ENCODE results near the gene SNU13.
"Not testable (repeated sequence)": the region's sequence is repeated elsewhere in the genome, so short reads cannot be mapped to it uniquely, and the experiment has no call there.

SNU13 gene

DNA sequence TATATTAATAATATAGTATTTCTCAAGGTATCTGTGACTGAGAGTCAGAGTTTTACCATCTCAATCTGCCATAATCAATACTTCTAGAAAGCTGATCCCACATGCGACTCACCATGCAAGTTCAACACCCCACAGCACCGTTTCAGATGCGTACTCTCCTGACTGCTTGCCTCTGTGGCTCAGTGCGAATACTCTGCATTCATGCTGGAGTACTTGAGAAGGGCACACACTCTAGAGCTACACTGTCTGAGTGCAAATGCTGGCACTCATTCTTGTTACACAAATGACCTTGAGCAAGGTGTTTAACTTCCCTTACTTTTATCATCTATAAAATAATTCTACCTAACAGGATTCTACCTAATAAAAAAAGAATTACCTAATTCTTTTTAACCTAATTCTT, 12.5 kb downstream of the SNU13 start:
- no peak for DNase-seq

DNA sequence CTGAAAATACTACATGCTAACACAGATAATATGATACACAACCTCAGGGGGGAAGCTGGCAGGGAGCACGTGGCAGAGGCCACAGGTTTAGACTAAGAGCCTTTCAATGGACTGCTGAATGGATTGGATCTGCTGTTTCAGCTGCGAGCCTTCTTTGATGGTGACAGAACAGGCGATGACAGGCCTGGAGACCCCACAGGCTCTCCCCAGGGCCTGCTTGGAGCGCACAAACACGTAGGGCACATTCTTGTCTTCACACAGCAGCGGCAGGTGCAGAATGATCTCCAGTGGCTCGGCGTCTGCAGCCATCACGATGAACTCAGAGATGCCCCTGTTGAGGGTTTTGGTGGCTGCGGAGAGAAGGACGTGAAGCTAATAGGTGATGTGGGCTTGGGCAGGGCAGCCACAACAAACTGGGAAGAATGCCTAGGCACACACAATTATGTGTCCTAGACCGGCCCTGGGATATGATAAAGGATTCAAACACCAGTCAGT, 13.8 kb downstream of the SNU13 start:
- no peak for DNase-seq

DNA sequence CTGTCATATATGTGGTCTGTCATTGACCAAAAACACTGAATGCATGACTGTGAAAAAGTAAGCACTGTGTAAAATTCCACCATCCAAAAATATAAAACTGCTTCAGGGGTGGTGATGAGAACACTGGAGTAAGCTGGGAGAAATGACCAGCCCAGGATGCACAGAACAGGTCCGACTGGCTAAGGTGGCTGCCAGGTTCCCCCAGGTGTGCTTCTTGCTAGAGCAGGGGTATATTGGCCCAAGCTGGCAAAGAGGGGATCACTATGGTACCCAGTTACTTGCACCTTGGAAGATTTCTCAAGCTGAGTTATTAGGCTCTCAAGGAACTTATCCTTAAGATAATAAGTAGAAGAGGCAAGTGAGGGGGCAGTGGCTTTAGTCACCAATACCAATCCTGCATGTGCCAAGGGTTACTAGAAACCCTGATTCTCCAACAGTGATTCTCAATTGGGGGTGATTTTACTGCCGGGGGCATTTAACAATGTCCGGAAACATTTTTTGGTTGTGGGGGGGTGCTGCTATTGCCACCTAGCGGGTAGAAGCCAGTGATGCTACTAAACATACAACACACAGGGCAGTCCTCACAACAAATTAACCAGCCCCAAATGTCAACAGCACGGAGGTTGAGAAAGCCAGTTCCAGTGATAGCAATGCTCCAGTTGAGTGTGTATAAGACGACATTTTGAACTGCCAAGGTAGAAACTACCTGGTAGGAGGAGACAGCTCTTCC, 15.7 kb downstream of the SNU13 start:
- no peak for DNase-seq

DNA sequence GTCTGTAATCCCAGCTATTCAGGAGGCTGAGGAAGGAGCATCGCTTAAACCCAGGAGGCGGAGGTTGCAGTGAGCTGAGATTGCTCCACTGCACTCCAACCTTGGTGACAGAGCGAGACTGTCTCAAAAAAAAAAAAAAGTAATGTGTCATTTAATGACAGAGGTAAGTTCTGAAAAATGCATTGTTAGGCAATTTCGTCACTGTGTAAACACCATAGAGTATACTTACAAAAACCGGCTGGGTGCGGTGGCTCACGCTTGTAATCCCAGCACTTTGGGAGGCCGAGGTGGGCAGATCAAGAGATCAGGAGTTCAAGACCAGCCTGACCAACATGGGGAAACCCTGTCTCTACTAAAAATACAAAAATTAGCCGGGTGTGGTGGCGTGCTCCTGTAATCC, 16.6 kb downstream of the SNU13 start:
- DNase-seq: not testable (repeated sequence)

DNA sequence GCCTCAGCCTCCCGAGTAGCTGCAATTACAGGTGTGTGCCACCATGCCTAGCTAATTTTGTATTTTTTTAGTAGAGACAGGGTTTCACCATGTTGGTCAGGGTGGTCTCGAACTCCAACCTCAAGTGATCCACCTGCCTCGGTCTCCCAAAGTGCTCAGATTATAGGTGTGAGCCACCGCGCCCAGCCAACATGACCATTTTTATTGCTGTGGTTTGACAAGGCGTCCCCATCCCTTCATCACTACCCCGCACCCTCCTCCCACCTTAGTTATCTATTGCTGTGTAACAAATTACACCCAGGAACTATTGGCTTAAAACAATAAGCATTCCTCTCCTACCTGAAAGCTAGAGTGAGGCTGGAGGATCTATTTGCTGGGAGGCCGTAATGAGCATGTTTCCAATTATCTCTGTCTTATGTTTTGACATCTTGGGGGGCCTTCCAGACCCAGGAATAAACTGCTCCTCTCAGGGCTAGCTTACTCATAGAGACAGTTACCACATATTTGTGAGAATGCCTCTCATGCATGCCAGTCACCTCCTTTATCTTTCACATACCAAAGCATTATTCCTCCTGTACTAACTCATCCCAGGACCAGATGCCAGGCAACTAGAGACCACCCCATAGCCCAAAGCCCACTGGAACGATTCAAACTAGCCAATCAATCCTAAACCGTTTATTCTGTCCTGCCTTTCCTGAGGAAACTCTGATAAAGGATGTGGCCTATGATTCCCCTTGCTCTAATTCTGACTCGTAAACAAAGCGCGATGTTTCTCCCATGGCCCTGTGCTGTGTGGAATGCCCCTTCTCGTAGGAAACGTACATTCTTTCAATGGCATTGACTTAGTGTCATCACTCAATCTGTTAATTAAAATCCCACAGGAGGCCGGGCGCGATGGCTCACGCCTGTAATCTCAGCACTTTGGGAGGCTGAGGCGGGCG, 19.4 kb downstream of the SNU13 start:
- no peak for DNase-seq

DNA sequence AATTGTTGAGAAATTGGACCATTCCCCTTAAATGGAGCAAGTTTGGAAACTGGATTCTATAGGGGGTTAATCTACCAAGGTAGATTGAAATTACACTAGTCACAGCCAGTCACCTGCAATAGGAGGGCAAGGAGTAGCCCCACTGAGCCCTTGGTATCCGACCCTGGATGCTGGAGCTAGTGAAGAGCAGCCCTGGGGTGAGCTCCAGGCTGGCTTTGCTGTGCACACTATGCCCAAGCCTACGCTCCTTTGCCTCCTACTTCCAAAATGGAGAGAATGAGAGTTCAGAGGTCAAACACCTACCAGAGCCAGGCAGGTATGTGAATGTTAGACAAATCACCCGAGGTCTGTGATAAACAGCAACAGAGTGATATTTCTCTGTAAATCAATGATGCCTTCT, 23.7 kb downstream of the SNU13 start:
- no peak for DNase-seq

DNA sequence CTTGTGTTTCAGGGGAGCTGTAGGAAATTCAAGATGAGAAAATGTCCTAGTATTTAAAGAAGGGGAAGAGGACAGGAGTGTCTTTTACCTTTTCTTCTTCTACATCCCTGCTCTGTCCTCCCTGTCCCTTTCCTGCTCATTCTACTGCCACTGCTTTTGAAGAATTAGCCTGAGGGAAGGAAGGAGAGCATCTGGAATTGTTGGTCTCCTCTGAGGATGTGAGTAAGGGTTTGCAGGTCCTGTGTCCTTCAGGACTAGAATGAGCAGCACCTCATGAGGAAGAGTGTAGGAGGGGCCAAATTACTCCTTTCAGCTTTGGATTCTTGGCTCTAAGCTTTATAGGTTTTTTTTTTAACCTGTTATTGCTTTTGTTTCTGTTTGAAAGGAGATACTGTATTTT, 24.2 kb downstream of the SNU13 start:
- no peak for DNase-seq

DNA sequence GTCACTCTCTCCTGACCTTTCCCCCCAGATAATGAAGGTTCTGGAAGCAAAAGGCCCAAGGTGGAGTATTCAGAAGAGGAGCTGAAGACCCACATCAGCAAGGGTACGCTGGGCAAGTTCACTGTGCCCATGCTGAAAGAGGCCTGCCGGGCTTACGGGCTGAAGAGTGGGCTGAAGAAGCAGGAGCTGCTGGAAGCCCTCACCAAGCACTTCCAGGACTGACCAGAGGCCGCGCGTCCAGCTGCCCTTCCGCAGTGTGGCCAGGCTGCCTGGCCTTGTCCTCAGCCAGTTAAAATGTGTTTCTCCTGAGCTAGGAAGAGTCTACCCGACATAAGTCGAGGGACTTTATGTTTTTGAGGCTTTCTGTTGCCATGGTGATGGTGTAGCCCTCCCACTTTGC, 25.1 kb downstream of the SNU13 start:
- not testable (repeated sequence) for DNase-seq

DNA sequence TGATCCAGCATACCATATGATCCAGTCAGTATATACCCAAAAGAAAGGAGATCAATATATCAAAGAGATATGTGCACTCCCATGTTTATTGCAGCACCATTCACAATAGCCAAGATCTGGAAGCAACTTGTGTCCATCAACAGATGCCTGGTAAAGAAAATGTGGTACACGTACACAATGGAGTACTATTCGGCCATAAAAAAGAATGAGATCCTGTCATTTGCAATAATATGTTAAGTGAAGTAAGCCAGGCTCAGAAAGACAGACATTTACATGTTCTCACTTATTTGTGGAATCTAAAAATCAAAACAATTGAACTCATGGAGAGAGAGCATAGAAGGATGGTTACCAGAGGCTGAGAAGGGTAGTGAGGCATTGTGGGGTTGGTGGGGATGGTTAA, 27.0 kb downstream of the SNU13 start:
- DNase-seq: no peak

DNA sequence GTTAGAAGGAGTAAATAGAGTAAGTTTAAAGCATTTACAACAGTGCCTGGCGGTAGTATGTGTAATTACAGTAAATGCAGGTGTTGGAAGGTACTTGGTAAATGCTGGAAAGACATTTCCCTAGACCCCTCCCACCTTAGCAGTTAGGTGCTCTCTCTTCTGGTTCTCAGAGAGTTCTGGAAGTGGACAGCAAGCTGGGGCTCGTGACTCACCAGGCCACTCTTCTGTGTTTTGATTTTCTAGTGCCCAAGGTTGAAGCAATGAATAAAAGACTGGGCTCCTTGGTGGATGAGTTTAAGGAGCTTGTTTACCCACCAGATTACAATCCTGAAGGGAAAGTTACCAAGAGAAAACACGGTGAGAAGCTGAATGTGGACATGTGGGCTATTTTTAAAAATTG, 27.6 kb downstream of the SNU13 start:
- no peak for DNase-seq

DNA sequence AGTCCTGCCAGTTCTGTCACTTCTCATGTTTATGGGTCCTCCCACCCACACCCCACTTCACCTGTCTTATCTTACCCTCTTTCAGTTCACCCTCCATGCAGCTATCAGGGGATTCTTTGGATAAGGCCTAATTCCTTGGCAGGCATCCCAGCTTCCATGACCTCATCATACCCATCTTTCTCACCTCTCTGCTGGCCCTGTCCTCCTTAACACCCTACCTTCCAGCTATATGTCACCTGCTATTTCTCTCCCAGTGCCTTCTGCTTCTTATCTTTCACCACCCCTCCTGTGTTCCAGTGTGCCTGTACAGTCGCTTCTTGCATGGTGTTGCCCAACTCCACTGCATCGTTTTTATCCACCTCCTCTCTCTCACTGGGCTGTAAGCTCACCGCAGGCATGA, 28.3 kb downstream of the SNU13 start:
- DNase-seq: no peak

DNA sequence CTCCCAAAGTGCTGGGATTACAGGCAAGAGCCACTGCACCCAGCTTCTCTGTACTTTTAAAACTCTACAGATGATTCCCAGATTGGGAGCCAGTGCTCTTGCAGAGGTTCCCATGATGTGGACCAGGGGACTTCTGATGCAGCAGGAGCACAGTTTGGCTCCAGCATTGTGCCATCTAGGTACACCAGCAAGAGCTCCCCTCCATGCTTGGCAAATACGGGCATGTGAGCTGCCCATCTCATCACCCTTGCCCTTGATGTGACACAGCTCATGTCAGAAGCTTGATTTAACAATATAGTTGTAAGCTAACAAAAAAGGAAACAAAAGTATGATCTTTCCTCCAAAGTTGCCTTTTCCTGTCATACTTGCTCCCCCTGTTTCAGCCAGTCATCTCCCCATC, 28.7 kb downstream of the SNU13 start:
- DNase-seq: no peak

DNA sequence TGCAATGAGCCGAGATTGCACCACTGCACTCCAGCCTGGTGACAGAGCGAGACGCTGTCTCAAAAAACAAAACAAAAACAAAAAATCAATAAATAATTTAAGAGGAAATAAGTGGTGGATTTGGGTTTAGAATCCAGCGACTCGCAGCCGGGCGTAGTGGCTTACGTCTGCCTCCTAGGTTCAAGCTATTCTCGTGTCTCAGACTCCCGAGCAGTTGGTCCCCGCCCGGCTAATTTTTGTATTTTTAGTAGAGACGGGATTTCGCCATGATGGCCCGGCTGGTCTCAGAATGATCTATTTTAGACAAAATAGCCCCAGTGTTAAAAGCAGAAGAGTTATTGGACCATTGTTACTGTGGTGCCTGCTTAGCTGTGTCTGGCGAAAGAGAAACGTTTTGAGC, 29.8 kb downstream of the SNU13 start:
- DNase-seq: no peak

DNA sequence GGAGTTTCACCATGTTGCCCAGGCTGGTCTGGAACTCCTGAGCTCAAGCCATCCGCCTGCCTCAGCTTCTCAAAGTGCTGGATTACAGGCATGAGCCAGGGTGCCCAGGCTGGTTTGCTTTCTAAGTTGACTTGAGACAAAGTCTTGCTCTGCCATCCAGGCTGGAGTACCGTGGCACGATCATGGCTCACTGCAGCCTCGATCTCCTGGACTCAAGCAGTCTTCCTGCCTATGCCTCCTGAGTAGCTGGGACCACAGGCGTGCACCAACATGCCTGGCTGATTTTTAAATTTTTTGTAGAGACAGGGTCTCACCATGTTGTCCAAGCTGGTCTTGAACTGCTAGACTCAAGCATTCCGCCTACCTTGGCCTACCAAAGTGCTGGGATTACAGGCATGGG, 31.0 kb downstream of the SNU13 start:
- no peak for DNase-seq

DNA sequence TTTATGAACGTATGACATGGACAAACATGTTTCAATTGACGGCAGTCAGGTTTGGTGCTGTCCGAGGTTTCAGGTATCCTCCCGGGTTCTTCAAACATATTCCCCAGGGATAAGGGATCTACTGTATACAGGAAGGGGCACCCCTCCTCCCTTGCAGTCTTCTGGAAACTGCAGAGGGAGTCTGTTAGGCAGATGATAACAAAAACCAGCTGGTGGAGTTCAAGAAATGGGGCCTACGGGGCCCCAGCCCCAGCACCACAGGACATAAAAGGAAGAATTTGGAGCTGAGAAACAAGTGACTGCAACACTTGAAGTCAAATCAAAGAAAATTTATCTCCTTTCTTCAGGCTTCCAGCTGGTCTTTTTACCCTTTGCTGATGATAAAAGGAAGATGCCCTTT, 32.1 kb downstream of the SNU13 start:
- no peak for DNase-seq

DNA sequence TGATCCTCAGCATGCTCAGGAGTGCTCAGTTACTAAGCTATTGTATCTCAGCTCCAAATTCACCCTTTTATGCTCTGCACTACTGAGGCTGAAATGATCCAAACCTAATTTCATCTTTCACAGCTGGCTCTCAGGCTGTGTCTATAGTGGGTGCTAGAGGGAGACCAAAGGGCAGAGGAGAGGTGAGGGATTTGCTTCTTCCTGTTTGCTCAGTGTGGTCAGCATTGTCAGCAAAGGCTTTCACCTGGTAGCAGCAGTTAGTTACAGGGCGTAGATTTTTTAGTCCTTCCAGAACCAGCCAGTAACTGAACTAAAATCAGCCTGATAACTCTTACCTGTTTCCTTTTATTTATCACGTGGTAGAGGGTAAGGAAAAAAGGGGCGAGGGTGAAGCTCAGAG, 34.3 kb downstream of the SNU13 start:
- no peak for DNase-seq

DNA sequence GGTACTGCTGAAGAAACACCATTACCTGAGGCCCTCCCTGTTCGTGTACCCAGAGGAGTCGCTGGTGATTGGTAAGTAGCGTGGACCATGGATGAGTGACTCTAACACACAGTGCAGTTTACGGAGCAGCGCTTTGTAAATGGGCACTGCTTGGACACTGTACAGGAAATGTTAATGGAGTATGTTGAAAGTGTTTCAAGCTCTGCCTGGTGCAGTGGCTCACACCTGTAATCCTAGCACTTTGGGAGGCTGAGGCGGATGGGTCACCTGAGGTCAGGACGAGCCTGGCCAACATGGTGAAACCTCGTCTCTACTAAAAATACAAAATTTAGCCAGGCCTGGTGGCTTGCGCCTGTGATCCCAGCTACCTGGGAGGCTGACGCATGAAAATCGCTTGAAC, 37.8 kb downstream of the SNU13 start:
- DNase-seq: no peak

DNA sequence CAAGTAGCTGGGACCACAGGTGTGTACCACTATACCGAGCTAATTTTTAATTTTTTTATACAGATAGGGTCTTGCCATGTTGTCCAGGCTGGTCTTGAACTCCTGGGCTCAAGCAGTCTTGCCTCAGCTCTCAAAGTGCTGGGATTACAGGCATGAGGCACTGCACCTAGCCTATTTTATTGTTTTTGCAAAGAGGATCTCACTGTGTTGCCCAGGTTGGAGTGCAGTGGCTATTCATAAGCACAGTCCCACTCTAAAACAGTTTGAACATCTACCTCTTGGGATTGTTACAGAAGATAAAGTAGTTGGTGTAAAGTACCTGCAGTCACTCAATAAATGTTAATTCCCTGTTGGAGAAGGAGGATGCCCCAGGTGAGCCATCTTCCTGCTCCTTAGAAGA, 38.4 kb downstream of the SNU13 start:
- no peak for DNase-seq

DNA sequence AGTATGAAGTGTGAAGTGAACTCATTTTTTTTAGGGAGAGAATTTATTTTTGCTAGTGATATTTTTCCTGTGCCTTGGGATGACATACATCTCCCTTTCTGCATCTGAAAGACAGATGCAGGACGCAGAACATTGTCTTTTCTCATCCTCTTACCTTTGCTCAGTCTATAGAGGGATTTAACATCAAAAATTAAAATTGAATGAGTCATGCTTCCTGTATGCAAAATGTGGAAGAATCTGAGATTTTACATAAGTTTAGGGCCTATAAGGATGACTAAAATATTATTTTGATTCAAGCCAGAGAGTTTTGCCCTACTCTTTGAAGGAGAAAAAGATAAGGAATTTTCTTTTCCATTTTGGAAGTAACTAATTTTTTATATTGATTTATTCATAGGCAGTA, 40.2 kb downstream of the SNU13 start:
- no peak for DNase-seq

DNA sequence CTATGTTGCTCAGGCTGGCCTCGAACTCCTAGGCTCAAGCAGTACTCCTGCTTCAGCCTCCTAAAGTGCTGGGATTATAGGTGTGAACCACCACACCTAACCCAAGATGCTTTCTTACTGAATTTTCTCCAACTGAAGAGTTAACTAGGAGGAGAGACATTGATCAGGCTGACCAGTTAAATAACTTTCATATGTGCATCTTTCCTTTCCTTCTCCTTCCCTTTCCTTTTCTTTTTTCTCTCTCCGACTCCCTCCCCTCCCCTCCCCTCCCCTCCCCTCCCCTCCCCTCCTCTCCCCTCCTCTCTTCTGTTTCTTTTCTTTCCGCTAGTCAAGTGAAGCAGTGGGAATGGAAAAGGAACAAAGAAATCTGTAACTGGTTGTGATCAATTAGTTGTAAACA, 40.9 kb downstream of the SNU13 start:
- no peak for DNase-seq

DNA sequence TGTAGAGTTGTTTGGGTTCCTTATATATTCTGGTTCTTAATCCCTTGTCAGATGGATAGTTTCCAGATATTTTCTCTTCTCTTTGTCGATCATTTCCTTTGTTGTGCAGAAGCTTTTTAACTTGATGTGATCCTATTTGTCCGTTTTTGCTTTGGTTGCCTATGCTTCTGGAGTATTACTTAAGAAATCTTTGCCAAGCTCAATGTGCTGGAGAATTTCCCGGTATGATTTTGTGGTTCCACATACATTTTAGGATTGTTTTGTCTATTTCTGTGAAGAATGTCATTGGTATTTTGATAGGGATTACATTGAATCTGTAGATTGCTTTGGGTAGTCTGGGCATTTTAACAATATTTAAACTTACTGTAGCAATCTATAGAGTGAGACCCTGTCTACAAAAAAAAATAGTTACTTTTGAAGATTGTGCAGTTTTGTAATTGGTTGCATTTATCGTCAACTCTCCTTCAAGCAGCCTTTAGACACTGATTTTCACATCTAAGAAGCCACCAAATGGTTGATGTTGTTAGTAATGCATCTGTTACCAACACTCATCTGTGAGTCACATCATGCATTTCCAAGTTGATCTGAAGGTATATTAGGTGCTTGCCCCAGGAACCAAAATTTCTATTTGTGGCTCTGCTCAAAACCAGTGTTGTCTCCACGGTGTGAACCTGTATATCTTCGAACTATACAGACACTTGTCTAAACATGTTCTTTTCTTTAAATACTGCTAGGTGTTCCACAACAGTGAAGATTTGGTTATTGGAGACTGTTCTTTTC, 46.1 kb downstream of the SNU13 start:
- DNase-seq: no peak

DNA sequence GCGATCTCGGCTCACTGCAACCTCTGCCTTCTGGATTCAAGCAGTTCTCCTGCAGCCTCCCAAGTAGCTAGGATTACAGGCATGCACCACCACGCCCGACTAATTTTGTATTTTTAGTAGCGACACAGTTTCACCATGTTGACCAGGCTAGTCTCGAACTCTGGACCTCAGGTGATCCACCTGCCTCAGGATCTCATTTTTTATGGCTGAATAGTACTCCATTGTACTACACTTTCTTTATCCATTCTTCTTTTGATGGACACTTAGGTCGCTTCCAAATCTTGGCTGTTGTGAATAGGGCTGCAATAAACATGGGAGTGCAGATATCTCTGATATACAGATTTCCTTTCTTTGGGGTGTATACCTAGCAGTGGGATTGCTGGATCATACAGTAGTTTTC, 46.8 kb downstream of the SNU13 start:
- DNase-seq: no peak

DNA sequence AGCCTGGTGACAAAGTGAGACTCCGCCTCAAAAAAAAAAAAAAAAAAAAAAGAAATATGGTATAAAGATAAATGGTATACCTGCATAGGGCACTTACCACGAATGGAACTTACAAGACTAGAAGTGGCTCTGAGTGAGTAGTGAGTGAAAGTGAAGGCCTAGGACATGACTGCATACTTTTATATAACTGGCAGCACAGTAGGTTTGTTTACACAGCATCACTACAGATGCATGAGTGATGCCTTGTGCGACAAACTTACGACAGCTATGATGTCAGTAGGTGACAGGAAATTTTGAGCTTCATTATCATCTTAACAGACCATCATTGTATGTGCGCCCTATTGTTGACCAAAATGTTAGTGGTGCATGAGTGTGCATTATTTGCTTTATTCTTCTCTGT, 49.9 kb downstream of the SNU13 start:
- DNase-seq: no peak
